Nephron (organoid): ENCODE measurements around the gene MRPL1.

Experiments
- H3K27ac Mint-ChIP-seq, 3 experiments: 2 replicates each; pipeline ENCODE4 v1.8.0; 2020; ENCODE audit warnings: mixed read lengths in 3 of 3, mild to moderate bottlenecking in 2 of 3, moderate library complexity in 1 of 3
- H3K27me3 Mint-ChIP-seq: 2 replicates; pipeline ENCODE4 v1.8.0; 2021; ENCODE audit warnings: low read depth, mild to moderate bottlenecking, moderate library complexity, mixed read lengths
- H3K36me3 Mint-ChIP-seq: 2 replicates; pipeline ENCODE4 v1.8.0; 2020; ENCODE audit warnings: low read depth, mixed read lengths
- H3K4me1 Mint-ChIP-seq: 2 replicates; pipeline ENCODE4 v1.8.0; 2020; ENCODE audit warnings: mixed read lengths
- H3K4me3 Mint-ChIP-seq, 3 experiments: 2 replicates each; pipeline ENCODE4 v1.8.0; 2020; ENCODE audit warnings: mild to moderate bottlenecking in 3 of 3, mixed read lengths in 3 of 3, moderate library complexity in 2 of 3
- H3K9me3 Mint-ChIP-seq: 2 replicates; pipeline ENCODE4 v1.8.0; 2020; ENCODE audit warnings: mixed read lengths
- TF ChIP-seq, protein P1 (sequence below), 3 experiments: fragments of 200-600 bp; sonication (generic); IDR thresholded peaks; one replicate each; pipeline ENCODE4 v1.5.0; 2021; ENCODE audit warnings: antibody characterized with exemption in 3 of 3; ENCODE audit not compliant: unreplicated experiment in 3 of 3

The MRPL1 gene

GRCh38 chr4:77922158-77923094 lies 59.8 kb downstream of the MRPL1 start:
- Mint-ChIP-seq H3K27ac (no peak overlapping the region), H3K36me3 (peaks cover 48% of the 10 kb centered on the region), H3K4me1 (no peaks in the 10 kb centered on the region), H3K4me3 (no peak overlapping the region), H3K27me3 (no peaks in the 10 kb centered on the region), H3K9me3 (peaks cover 13% of the 10 kb centered on the region)
- TF ChIP-seq, protein P1, sequence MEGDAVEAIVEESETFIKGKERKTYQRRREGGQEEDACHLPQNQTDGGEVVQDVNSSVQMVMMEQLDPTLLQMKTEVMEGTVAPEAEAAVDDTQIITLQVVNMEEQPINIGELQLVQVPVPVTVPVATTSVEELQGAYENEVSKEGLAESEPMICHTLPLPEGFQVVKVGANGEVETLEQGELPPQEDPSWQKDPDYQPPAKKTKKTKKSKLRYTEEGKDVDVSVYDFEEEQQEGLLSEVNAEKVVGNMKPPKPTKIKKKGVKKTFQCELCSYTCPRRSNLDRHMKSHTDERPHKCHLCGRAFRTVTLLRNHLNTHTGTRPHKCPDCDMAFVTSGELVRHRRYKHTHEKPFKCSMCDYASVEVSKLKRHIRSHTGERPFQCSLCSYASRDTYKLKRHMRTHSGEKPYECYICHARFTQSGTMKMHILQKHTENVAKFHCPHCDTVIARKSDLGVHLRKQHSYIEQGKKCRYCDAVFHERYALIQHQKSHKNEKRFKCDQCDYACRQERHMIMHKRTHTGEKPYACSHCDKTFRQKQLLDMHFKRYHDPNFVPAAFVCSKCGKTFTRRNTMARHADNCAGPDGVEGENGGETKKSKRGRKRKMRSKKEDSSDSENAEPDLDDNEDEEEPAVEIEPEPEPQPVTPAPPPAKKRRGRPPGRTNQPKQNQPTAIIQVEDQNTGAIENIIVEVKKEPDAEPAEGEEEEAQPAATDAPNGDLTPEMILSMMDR (IDR thresholded peaks at IDR 0.05; ENCODE audit: unreplicated experiment in 3 of 3) = no peak

DNA sequence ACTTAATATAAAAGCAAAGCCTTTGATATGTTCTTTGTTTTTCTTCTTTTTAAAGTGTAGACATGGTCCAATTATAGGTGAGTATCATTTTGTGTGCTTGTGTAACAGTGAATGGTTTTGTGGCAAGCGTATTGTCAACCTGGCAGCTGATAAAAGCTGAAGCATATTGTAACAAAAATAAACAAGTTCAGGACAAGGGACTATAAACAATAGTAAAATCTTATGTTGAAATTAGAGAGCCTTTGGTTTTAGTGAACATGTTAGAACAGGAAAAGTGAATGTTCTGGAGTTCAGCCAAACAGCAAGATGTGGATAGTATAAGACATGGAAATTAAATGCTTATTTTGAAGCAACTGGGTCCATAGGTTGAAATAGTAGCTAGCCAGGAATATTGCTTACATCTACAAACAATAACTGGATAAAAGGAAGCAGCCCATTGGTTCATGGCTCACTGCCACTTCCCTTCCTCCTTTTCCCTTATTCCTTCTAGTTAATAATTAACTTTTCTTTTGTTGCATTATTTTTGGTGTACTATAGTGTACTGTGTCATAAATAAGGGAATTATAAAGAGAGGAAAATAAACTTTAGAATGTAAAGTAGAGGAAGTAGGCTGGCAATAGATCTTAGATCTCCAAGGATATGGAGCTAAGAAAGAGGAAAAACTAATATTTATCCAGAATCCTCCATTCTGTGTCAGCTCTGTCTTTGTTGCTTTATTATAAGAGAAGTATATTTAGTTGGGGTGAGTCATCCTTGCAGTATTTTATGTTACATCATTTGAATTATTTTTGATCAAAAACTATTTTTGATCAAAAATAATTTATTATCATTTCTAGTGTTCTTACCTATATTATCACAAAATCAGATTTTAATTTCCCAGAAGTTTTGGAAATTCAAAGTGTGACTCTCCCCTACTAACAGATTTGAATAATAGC lies 65.6 kb downstream of the MRPL1 start:
- H3K27ac Mint-ChIP-seq = no peak overlapping the region
- H3K4me1 Mint-ChIP-seq = peaks cover 4% of the 10 kb centered on the region
- H3K36me3 Mint-ChIP-seq = peaks cover 45% of the 10 kb centered on the region
- H3K4me3 Mint-ChIP-seq = no peak overlapping the region
- H3K27me3 Mint-ChIP-seq = no peaks in the 10 kb centered on the region
- peaks cover 6% of the 10 kb centered on the region for H3K9me3 Mint-ChIP-seq
- TF ChIP-seq, protein P1 (IDR thresholded peaks at IDR 0.05; ENCODE audit: unreplicated experiment in 3 of 3) = no peak

GRCh38 chr4:77930154-77930639 lies 67.6 kb downstream of the MRPL1 start:
- no peaks in the 10 kb centered on the region for H3K27me3 Mint-ChIP-seq
- H3K4me1 Mint-ChIP-seq = peaks cover 4% of the 10 kb centered on the region
- H3K9me3 Mint-ChIP-seq = peaks cover 6% of the 10 kb centered on the region
- H3K36me3 Mint-ChIP-seq = peaks cover 37% of the 10 kb centered on the region
- H3K4me3 Mint-ChIP-seq = no peak overlapping the region
- H3K27ac Mint-ChIP-seq = no peak overlapping the region
- TF ChIP-seq, protein P1 (IDR thresholded peaks at IDR 0.05; ENCODE audit: unreplicated experiment in 3 of 3) = no peak

- TF ChIP-seq, protein P1 (IDR thresholded peaks at IDR 0.05; ENCODE audit: unreplicated experiment in 3 of 3) = no peak
- H3K27me3 Mint-ChIP-seq = no peaks in the 10 kb centered on the region
- no peak overlapping the region for H3K27ac Mint-ChIP-seq
Observed at GRCh38 chr4:77930876-77931275, 68.2 kb downstream of the MRPL1 start.

GRCh38 chr4:77931452-77932135 lies 69.0 kb downstream of the MRPL1 start:
- Mint-ChIP-seq H3K9me3 (peaks cover 4% of the 10 kb centered on the region), H3K27me3 (no peaks in the 10 kb centered on the region), H3K4me1 (peaks cover 4% of the 10 kb centered on the region), H3K36me3 (peaks cover 29% of the 10 kb centered on the region), H3K4me3 (no peak overlapping the region), H3K27ac (no peak overlapping the region)
- TF ChIP-seq, protein P1 (IDR thresholded peaks at IDR 0.05; ENCODE audit: unreplicated experiment in 3 of 3) = no peak

More at GRCh38 chr4:77930876-77931275, 68.2 kb downstream of the MRPL1 start:
- H3K4me3 Mint-ChIP-seq = no peak overlapping the region
- H3K9me3 Mint-ChIP-seq = peaks cover 4% of the 10 kb centered on the region
- peaks cover 31% of the 10 kb centered on the region for H3K36me3 Mint-ChIP-seq
- H3K4me1 Mint-ChIP-seq = peaks cover 4% of the 10 kb centered on the region
